Stimulated activated naive B cell treated with anti-CD40 and anti-IgM and Interleukin-4, amounts not matched to agents 10 μg/mL and 1 μg/mL and 100 μg/mL, for 72 hours (primary cell): ENCODE results near the gene SIRT7.

Experiments used
- ATAC-seq, 2 donors: fragments of 150-1000 bp; cut with Tn5 transposase; replicated peaks; 2 replicates each; pipeline ENCODE4 v1.10.0; 2021; ENCODE audit warnings: moderate library complexity in 1 of 2
- DNase-seq: peaks from one replicate; pipeline ENCODE4 v3.0.0; 2021
- H3K27ac Mint-ChIP-seq: one replicate; pipeline ENCODE4 v1.8.0; 2022; ENCODE audit warnings: mild to moderate bottlenecking, mixed read lengths
- H3K27me3 Mint-ChIP-seq, 2 donors: one replicate each; pipeline ENCODE4 v1.8.0; 2022; ENCODE audit warnings: mixed read lengths in 2 of 2
- H3K36me3 Mint-ChIP-seq, 2 donors: one replicate each; pipeline ENCODE4 v1.8.0; 2022; ENCODE audit warnings: mixed read lengths in 2 of 2, mild to moderate bottlenecking in 1 of 2
- H3K4me1 Mint-ChIP-seq, 2 donors: one replicate each; pipeline ENCODE4 v1.8.0; 2022; ENCODE audit warnings: mixed read lengths in 2 of 2, mild to moderate bottlenecking in 1 of 2
- H3K4me3 Mint-ChIP-seq, 2 donors: one replicate each; pipeline ENCODE4 v1.8.0; 2022; ENCODE audit warnings: mild to moderate bottlenecking in 2 of 2, mixed read lengths in 2 of 2, moderate library complexity in 1 of 2
- H3K9me3 Mint-ChIP-seq, 2 donors: one replicate each; pipeline ENCODE4 v1.8.0; 2022; ENCODE audit warnings: mixed read lengths in 2 of 2, mild to moderate bottlenecking in 1 of 2

SIRT7 gene

DNA sequence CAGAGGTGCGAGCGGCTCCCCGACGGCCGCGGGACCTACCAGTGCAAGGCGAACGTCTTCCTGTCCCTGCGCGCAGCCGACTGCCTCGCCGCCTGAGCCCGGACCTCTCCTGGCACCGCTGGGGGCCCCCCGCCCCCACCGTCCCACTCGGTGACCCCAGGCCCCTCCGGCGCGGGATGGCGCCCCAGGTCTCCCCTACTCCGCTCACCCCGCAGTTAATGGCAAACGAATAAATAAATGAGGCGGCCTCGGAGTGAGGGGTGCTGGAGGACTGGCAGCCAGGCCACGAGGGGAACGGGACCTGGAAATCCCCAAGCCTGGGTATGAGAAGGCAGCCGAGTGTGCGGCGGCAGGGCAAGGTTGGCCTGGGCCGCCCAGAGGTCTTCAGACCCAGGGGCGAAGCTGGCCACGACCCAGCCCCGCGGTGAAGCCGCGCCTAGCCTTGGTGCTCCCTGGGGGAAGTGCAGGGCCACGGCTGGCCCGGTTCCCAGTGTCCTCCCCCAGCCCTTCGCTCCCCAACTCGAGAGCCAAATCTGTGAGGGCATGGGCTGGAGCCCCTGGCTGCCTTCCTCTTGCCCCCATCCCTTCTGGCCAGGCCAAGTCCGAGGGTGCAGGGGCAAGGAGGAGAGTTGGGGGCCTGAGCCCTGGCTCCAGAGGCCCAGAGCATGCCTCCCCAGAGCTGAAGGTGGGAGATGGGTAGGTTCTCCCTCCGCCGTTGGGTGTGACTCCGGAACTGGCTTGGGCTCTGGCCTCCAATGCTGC lies 15.1 kb downstream of the SIRT7 start:
- ATAC-seq (peak; percentile 42 to 57), DNase-seq (no peak)
- H3K27me3 Mint-ChIP-seq = peaks cover 8 to 16% of the 10 kb centered on the region in 2 donors
- peaks cover 31 to 48% of the 10 kb centered on the region in 2 donors for H3K36me3 Mint-ChIP-seq
- peak overlapping the region in 1 of 2 donors; percentile 8 for H3K4me3 Mint-ChIP-seq
- no peak overlapping the region for H3K27ac Mint-ChIP-seq
- peaks cover 0 to 6% of the 10 kb centered on the region in 2 donors for H3K4me1 Mint-ChIP-seq
- no peaks in the 10 kb centered on the region for H3K9me3 Mint-ChIP-seq

DNA sequence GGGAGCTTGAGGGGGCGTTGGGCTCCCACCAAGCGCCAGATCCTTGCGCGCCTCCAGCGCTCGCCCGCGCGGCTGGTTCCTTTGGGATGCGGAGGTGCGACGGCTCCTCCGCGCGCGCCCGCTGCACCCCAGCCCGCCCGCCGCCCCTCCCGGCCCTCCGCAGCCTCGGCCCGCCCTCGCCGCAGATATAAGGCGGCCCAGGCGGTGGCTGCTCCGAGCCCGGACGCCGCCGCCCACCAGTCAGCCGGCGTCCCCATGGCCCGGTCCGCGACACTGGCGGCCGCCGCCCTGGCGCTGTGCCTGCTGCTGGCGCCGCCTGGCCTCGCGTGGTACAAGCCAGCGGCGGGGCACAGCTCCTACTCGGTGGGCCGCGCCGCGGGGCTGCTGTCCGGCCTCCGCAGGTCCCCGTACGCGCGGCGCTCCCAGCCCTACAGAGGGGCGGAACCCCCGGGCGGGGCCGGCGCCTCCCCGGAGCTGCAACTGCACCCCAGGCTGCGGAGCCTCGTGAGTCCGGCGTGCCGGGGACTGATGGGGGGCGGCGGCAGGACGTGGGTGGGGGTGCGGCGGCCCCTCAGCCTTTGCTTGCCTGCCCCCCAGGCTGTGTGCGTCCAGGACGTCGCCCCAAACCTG lies 15.8 kb downstream of the SIRT7 start, which contains the start of gene NPB:
NPB (plus strand) TSS at position 216 of the 630 bp plus-strand sequence; CDS start at position 256, 40 bp downstream.
- no peaks in the 10 kb centered on the region for H3K9me3 Mint-ChIP-seq
- ATAC-seq = peak; percentile 63 to 66
- no peak within 1 kb of the TSS for H3K27ac Mint-ChIP-seq
- H3K4me3 Mint-ChIP-seq = peak within 1 kb of the TSS; percentile 8 to 22
- peaks cover 8 to 16% of the 10 kb centered on the region in 2 donors for H3K27me3 Mint-ChIP-seq
- no peak for DNase-seq
- peaks cover 0 to 6% of the 10 kb centered on the region in 2 donors for H3K4me1 Mint-ChIP-seq
- peaks cover 32 to 45% of the 10 kb centered on the region in 2 donors for H3K36me3 Mint-ChIP-seq

DNA sequence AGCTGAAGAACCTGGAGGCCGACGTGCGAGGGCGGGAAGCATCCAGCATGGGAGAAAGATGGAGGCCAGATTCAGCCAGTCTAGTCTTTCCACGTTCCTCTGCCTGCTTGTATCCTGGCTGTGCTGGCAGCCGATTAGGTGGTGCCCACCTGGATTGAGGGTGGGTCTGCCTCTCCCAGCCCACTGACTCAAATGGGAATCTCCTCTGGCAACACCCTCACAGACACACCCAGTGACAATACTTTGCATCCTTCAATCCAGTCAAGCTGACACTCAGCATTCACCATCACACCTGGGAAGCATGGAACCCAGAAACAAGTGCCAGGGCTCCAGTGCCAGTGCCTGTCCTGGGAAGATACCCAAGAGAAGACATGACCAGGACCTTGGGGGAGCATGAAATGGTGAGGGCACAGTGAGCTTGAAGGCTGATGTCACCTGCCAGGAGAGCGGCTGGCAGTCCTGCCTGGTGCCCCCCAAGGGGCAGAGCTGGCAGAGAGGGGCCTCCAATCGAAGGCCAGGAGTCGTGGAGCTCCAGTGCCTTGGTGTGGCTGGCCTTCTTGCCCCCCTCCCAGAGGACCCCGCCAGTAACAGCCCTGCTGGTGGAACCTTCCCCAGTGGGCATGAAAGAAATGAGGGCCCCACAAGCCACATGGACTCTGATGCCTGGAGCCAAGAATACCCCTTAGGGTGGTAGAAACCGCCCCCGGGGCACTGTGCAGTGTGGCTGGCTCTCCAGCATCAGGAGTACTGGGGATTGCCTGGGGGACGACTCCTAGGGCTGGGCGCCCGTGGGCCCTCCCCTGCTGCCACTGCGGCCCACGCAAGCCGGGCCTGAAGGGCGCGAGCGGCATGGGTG lies 16.6 kb downstream of the SIRT7 start:
- Mint-ChIP-seq H3K36me3 (peaks cover 31 to 43% of the 10 kb centered on the region in 2 donors), H3K27ac (no peak overlapping the region)

DNA sequence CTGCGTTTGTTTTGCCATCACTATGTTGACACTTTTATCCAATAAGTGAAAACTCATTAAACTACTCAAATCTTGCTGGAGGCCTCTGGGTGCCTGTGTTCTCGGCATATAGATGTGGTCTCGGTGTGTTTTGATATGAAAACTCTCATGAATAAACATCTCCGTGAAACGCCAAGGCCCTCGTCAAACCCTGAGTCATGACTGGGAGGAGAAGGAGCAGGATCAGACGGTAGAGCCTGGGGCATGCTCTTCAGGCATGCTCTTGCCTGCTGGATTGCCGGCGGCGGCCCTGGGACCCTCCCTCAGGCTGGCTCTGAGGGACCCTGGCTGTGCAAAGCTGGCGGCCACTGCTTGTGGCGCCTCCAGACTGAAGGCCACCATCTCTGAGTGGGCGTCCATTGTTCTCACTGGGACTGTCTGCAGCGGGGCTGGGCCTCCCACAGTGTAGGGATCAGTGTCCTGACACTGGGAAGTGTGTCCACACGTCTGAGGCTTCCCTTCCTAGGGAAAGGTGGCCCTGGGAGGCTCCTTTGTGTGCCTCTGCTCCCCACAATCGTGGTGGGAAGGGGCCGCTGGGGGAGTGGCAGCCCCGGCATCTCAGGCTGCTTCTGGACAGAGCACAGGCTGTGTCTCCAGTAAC lies 17.7 kb downstream of the SIRT7 start:
- H3K4me3 Mint-ChIP-seq = no peak overlapping the region
- H3K4me1 Mint-ChIP-seq = peaks cover 0 to 6% of the 10 kb centered on the region in 2 donors
- DNase-seq (no peak), ATAC-seq (no peak)
- peaks cover 37 to 51% of the 10 kb centered on the region in 2 donors for H3K36me3 Mint-ChIP-seq
- H3K9me3 Mint-ChIP-seq = no peaks in the 10 kb centered on the region
- peaks cover 8 to 16% of the 10 kb centered on the region in 2 donors for H3K27me3 Mint-ChIP-seq
- H3K27ac Mint-ChIP-seq = no peak overlapping the region

More for the DNA sequence above, 16.6 kb downstream of the SIRT7 start:
- H3K4me3 Mint-ChIP-seq = peak overlapping the region in 1 of 2 donors; percentile 22
- DNase-seq (no peak), ATAC-seq (peak; percentile 15 to 33)
- H3K4me1 Mint-ChIP-seq = peaks cover 0 to 6% of the 10 kb centered on the region in 2 donors
- no peaks in the 10 kb centered on the region for H3K9me3 Mint-ChIP-seq
- H3K27me3 Mint-ChIP-seq = peaks cover 8 to 16% of the 10 kb centered on the region in 2 donors

DNA sequence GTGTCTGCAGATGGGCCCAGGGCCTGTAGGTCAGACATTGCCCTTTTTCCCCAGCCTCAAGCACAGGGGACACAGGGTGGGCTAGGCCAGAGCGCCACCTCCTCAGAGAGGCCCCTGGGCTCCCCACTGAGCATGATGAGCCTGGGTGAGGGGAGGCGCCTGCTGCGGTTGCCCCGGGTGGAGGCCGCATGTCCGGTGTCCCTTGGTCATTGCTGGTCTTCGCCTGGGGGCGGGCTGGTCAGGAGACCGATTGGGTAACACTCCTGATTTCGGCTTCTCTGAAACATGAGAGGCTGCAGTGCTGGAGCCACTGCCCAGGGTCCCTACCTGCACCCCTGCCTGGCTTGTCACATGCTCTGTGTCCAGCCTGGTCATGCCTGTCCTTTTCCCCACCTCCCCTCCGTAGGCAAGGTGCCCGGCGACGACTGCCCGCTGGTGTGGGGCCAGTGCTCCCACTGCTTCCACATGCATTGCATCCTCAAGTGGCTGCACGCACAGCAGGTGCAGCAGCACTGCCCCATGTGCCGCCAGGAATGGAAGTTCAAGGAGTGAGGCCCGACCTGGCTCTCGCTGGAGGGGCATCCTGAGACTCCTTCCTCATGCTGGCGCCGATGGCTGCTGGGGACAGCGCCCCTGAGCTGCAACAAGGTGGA lies 18.3 kb downstream of the SIRT7 start:
- peaks cover 0 to 6% of the 10 kb centered on the region in 2 donors for H3K4me1 Mint-ChIP-seq
- H3K9me3 Mint-ChIP-seq = no peaks in the 10 kb centered on the region
- ATAC-seq (no peak), DNase-seq (no peak)
- peaks cover 8 to 16% of the 10 kb centered on the region in 2 donors for H3K27me3 Mint-ChIP-seq
- no peak overlapping the region for H3K4me3 Mint-ChIP-seq
- H3K27ac Mint-ChIP-seq = peak overlapping the region; percentile 37
- H3K36me3 Mint-ChIP-seq = peaks cover 40 to 51% of the 10 kb centered on the region in 2 donors

DNA sequence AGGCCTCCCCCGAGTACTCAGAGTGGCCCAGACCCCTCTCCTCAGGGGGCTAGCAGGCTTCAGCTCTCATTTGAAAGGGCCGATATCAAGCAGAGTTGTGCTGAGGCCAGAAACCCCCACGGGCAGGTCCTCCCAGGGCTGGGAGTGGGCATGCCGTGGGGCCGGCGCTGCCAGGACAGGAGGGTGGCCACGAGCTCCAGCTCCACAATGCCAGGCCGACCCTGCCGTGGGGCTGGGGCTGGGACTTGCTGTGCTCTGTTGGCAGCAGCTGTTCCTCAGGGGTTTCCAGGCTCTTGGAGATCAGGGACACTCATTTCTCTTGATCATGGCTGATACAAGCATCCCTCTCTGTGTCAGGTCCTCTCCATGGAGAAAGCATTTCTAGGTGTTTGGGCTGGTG lies 19.1 kb downstream of the SIRT7 start:
- H3K4me1 Mint-ChIP-seq = peaks cover under 1 to 6% of the 10 kb centered on the region in 2 donors
- H3K27me3 Mint-ChIP-seq = peaks cover 8 to 16% of the 10 kb centered on the region in 2 donors
- H3K4me3 Mint-ChIP-seq = no peak overlapping the region
- ATAC-seq (no peak), DNase-seq (no peak)
- peaks cover 37 to 45% of the 10 kb centered on the region in 2 donors for H3K36me3 Mint-ChIP-seq
- no peaks in the 10 kb centered on the region for H3K9me3 Mint-ChIP-seq
- H3K27ac Mint-ChIP-seq = no peak overlapping the region

DNA sequence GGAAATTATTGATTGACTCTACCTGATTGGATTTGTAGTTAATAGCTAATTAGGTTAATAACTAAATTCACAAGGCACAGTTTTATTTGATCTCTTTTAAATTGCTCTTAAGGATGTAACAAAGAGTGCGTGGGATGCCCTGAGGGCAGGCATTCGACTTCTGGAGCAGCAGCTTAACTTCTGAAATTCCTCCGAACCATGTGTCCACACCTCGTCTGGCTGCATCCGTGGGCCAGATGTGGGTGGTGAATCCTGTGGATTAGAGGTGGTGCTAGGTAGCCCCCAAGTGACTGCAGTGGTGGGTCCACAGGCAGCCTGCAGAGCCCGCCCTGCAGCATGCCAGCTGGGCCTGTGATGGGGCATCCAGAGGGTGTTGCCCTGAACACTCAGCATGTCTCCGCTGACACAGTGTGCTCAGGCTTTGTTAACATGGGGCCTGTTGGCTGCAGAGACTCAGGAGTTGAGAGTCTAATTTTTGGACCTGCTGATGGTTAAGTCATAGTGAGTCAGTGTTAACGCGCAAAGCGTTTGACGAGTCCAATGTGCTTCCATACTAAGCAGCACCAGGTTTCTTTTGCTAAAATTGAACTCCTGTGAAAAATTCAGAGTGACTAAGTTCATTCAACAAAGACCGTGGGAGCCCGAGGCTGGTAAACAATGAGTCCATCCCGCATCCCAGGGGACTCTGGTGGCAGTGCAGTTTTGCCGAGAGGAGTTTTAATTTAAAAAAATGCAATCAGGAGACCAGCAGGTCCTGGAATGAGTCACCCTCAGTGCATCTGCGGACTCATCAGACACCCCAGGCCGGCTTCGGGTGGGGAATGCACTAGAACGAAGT lies 19.7 kb downstream of the SIRT7 start:
- no peak for ATAC-seq
- H3K27me3 Mint-ChIP-seq = peaks cover 8 to 16% of the 10 kb centered on the region in 2 donors
- H3K4me3 Mint-ChIP-seq = no peak overlapping the region
- H3K27ac Mint-ChIP-seq = no peak overlapping the region
- peaks cover 33 to 42% of the 10 kb centered on the region in 2 donors for H3K36me3 Mint-ChIP-seq
- peaks cover 6% of the 10 kb centered on the region in 2 donors for H3K4me1 Mint-ChIP-seq
- DNase-seq = no peak
- no peaks in the 10 kb centered on the region for H3K9me3 Mint-ChIP-seq

DNA sequence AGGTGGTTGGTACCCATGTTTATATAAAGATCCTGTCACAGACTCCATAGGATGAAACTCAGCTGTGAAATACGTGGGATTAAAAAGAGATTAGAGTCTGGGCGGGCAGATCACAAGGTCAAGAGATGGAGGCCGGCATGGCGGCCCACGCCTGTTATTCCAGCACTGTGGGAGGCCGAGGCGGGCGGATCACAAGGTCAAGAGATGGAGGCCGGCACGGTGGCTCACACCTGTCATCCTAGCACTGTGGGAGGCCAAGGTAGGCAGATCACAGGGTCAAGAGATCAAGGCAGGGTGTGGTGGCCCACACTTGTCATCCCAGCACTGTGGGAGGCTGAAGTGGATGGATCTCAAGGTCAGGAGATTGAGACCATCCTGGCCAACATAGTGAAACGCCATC lies 22.6 kb downstream of the SIRT7 start:
- H3K4me3 Mint-ChIP-seq = no peak overlapping the region
- no peaks in the 10 kb centered on the region for H3K9me3 Mint-ChIP-seq
- no peak for DNase-seq
- H3K27me3 Mint-ChIP-seq = peaks cover 0 to 4% of the 10 kb centered on the region in 2 donors
- ATAC-seq = no peak
- H3K27ac Mint-ChIP-seq = no peak overlapping the region
- peaks cover 0 to 7% of the 10 kb centered on the region in 2 donors for H3K4me1 Mint-ChIP-seq
- H3K36me3 Mint-ChIP-seq = peaks cover 27 to 42% of the 10 kb centered on the region in 2 donors

DNA sequence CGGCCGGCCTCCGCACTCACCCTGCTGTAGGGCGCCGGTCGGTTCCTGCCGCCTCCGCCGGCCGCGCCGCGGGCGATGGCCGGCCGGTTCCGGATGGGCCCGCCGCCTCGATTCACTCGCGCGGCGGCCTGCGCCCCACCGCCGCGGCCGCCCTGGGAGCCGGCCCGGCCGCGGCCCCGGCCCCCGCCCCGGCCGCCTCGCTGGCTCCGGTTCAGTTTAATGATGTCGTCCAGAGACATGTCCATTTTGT lies 26.7 kb downstream of the SIRT7 start:
- peaks cover 38 to 43% of the 10 kb centered on the region in 2 donors for H3K36me3 Mint-ChIP-seq
- peaks cover 15 to 33% of the 10 kb centered on the region in 2 donors for H3K4me1 Mint-ChIP-seq
- no peaks in the 10 kb centered on the region for H3K27me3 Mint-ChIP-seq
- ATAC-seq = peak; percentile 12 to 13
- peak overlapping the region; percentile 98 for H3K27ac Mint-ChIP-seq
- peak overlapping the region; percentile 95 to 98 for H3K4me3 Mint-ChIP-seq
- no peaks in the 10 kb centered on the region for H3K9me3 Mint-ChIP-seq
- DNase-seq = no peak

DNA sequence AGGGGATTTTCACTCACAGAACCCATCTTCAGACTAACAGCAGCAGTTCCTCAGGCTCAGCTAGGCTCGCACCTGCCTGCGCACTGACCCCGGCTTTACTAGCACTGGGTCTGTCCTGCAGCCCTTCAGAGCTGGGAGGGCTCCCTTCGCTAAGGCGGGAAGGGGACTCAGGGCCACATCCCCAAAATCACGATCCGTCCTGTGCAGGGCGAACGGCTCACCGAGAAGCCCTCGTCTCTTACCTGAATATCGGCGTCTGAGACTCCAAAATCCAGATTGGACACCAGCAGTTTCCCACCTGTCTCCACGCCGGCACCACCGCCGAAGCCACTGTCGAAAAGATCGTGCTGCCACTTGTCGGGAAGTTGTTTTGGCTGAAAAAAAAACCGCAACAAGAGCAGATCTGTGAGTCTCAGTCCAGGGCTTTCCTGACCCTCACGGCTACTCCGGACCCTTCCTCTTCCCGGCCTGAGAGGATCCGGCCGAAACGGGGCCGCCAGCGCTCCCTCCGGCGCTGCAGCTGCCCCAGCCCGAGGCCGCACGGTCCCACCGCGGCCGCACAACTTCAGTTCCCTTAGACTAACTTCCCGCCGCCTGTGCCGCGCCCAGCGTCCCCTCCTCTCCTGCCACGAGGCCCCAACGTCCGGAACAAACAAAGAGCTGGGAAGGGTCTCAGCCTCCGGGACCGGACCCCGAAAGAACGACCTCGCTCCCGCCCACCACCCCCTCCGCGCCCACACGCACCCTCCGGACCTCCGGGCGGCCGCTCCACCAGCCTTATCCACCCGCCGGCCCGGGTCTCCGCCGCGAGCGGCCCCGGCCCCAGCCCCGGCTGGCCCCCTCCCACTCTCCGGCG lies 27.3 kb downstream of the SIRT7 start:
- Mint-ChIP-seq H3K4me1 (peaks cover 17 to 37% of the 10 kb centered on the region in 2 donors), H3K27me3 (no peaks in the 10 kb centered on the region), H3K36me3 (peaks cover 40 to 44% of the 10 kb centered on the region in 2 donors), H3K27ac (peak overlapping the region; percentile 94), H3K4me3 (peak overlapping the region; percentile 95 to 98), H3K9me3 (no peaks in the 10 kb centered on the region)
- ATAC-seq (peak; percentile 8 to 23), DNase-seq (no peak)

DNA sequence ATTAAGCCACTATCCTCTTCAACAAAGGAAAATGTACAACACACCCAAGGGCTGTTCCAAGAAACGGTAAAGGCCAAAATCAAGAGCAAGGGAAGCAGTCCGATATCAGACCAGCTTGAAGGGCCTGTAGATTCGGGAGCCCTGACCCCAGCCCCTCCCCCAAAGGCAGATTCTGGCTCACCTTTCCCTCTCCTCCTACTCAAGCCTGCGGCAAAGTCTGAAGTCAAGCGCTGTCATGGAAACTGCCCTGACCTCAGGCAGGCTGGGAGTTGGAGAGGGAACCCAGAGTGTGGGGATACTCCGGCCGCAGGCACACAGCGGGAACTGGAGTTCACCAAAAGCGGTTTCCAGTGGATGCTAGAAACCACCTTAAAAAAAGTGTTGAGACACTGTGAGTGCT lies 28.4 kb downstream of the SIRT7 start:
- ATAC-seq (no peak), DNase-seq (no peak)
- Mint-ChIP-seq H3K27me3 (no peaks in the 10 kb centered on the region), H3K4me3 (peak overlapping the region; percentile 95 to 98), H3K9me3 (no peaks in the 10 kb centered on the region), H3K36me3 (peaks cover 42% of the 10 kb centered on the region in 2 donors), H3K27ac (peak overlapping the region; percentile 47), H3K4me1 (peaks cover 20 to 41% of the 10 kb centered on the region in 2 donors)

DNA sequence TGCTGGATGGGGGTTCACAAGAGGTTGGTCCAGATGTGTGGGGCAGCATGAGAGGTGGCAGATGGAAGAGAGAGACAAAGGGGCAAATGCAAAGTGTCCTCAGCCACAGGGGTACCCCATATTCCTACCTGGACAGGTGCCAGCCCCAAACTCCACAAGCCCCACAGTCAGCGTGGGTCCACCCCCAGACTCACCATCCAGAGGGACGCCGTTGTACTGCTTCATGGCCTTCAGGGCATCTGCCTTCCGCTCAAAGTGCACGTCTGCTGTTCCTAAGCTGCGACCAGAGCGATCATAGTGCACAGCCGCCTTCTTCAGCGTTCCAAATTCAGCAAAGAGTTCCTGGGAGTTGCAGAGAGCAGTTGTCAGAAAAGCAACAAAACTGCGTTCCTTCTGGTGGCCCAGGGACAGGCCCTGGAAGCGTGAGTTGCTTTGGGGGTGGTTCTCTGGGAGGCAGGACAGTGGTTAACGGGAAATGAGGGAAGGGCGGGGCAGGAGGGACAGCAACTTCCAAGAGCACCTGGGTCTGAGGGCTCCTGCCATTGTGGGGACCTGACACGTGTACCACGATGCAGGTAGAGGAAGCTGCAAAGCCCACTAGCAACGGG lies 28.9 kb downstream of the SIRT7 start:
- no peak for ATAC-seq
- peak overlapping the region; percentile 72 to 98 for H3K4me3 Mint-ChIP-seq
- no peak for DNase-seq
- no peaks in the 10 kb centered on the region for H3K9me3 Mint-ChIP-seq
- H3K36me3 Mint-ChIP-seq = peaks cover 45 to 47% of the 10 kb centered on the region in 2 donors
- peaks cover 21 to 41% of the 10 kb centered on the region in 2 donors for H3K4me1 Mint-ChIP-seq
- no peaks in the 10 kb centered on the region for H3K27me3 Mint-ChIP-seq
- peak overlapping the region; percentile 80 for H3K27ac Mint-ChIP-seq
